B cell (primary cell): ENCODE data around the gene RASSF8. TPM values are rescaled to one million over a fixed set of nuclear protein-coding genes. Genes with fewer than 3 reads are reported as not detected.

ENCODE experiments used
- ATAC-seq: fragments of 200-7000 bp; cut with Tn5 transposase; one replicate; pipeline ENCODE4 v1.10.0; 2021; ENCODE audit warnings: low read depth, mild to moderate bottlenecking, moderate number of reproducible peaks, moderate library complexity
- CTCF ChIA-PET: fragments of 350-600 bp; sonication (Branson Sonifier 250); formaldehyde crosslinking; loops from one replicate; lab custom pipeline; 2021; ENCODE audit warnings: antibody characterized with exemption, inconsistent platforms; lab: Charles Lee
- POLR2A ChIA-PET: fragments of 350-600 bp; sonication (Branson Sonifier 250); formaldehyde crosslinking; loops from one replicate; lab custom pipeline; 2021; ENCODE audit warnings: antibody characterized with exemption; lab: Charles Lee
- DNase-seq: peaks from one replicate; pipeline ENCODE4 v3.0.0; 2013
- H2AFZ ChIP-seq: 2 replicates; pipeline ENCODE4 v1.6.1; 2012; ENCODE audit warnings: mild to moderate bottlenecking, low read depth, low read length; ENCODE audit not compliant: insufficient read depth, poor library complexity, severe bottlenecking
- H3K27ac ChIP-seq, 2 donors: 1 replicate in 1 of 2; 2 replicates in 1 of 2; pipeline ENCODE4 v1.5.1; 2012 to 2013; ENCODE audit warnings: low read length in 2 of 2, mild to moderate bottlenecking in 2 of 2, moderate library complexity in 1 of 2
- H3K27me3 ChIP-seq, 4 experiments: fragments of 200-600 bp in 1 of 4; sonication (generic) in 1 of 4; replicated peaks in 1 of 4; 1 replicate in 2 of 4; 2 replicates in 2 of 4; pipeline versions ENCODE4 v1.6.1 to v1.7.0; 2013 to 2016; ENCODE audit warnings: low read length in 3 of 4, mild to moderate bottlenecking in 2 of 4, mixed read lengths in 1 of 4, moderate library complexity in 1 of 4; ENCODE audit not compliant: insufficient read depth in 4 of 4, control insufficient read depth in 3 of 4; ENCODE audit errors: control extremely low read depth in 1 of 4
- H3K36me3 ChIP-seq, 2 experiments: replicated peaks in 1 of 2; 1 replicate in 1 of 2; 2 replicates in 1 of 2; pipeline versions ENCODE4 v1.6.1 to v1.7.1; 2013; ENCODE audit warnings: low read length in 1 of 2; ENCODE audit not compliant: insufficient read depth in 2 of 2, control insufficient read depth in 1 of 2; ENCODE audit errors: control extremely low read depth in 1 of 2, extremely low read depth in 1 of 2
- H3K4me1 ChIP-seq, 2 donors: fragments of 200-600 bp in 1 of 2; sonication (generic) in 1 of 2; 1 replicate in 1 of 2; 2 replicates in 1 of 2; pipeline versions ENCODE4 v1.5.1 to v1.6.1; 2013 to 2017; ENCODE audit warnings: low read length in 2 of 2; ENCODE audit not compliant: control insufficient read depth in 2 of 2, insufficient read depth in 2 of 2
- H3K4me2 ChIP-seq: replicated peaks from 2 replicates; pipeline ENCODE3; 2012; ENCODE audit warnings: mild to moderate bottlenecking, low read depth, low read length; ENCODE audit not compliant: poor library complexity, severe bottlenecking
- H3K4me3 ChIP-seq, 5 experiments: fragments of 200-600 bp in 1 of 5; sonication (generic) in 1 of 5; 1 replicate in 3 of 5; 2 replicates in 2 of 5; pipeline versions ENCODE4 v1.5.1 to v1.7.0; 2011 to 2016; ENCODE audit warnings: low read length in 4 of 5, mild to moderate bottlenecking in 4 of 5, low read depth in 2 of 5, control low read depth in 1 of 5, moderate library complexity in 1 of 5; ENCODE audit not compliant: insufficient read depth in 1 of 5; ENCODE audit errors: control extremely low read depth in 1 of 5, extremely low read depth in 1 of 5
- H3K79me2 ChIP-seq: fragments of 200-600 bp; sonication (generic); one replicate; pipeline ENCODE4 v1.6.0; 2016; ENCODE audit warnings: low read length; ENCODE audit not compliant: control insufficient read depth, insufficient read depth
- H3K9ac ChIP-seq: fragments of 200-600 bp; sonication (generic); 2 replicates; pipeline ENCODE4 v1.6.1; 2017; ENCODE audit warnings: mild to moderate bottlenecking, low read length, moderate library complexity
- H3K9me3 ChIP-seq, 3 donors: one replicate each; pipeline versions ENCODE4 v1.6.1 to v1.7.1; 2013; ENCODE audit warnings: low read length in 2 of 3; ENCODE audit not compliant: control insufficient read depth in 2 of 3, insufficient read depth in 1 of 3; ENCODE audit errors: control extremely low read depth in 1 of 3
- H4K20me1 ChIP-seq: 2 replicates; pipeline ENCODE4 v1.6.0; 2012; ENCODE audit warnings: mild to moderate bottlenecking, low read length; ENCODE audit not compliant: insufficient read depth, control insufficient read depth, poor library complexity, severe bottlenecking
- H3K27ac Mint-ChIP-seq: one replicate; pipeline ENCODE4 v1.8.0; 2021; ENCODE audit warnings: mixed read lengths
- H3K27me3 Mint-ChIP-seq: one replicate; pipeline ENCODE4 v1.8.0; 2021; ENCODE audit warnings: mixed read lengths
- H3K4me1 Mint-ChIP-seq: one replicate; pipeline ENCODE4 v1.8.0; 2021; ENCODE audit warnings: mixed read lengths
- H3K4me3 Mint-ChIP-seq: one replicate; pipeline ENCODE4 v1.8.0; 2021; ENCODE audit warnings: mixed read lengths
- H3K9me3 Mint-ChIP-seq: one replicate; pipeline ENCODE4 v1.8.0; 2022; ENCODE audit warnings: mixed read lengths; ENCODE audit not compliant: insufficient read depth
- EZH2 ChIP-seq: IDR thresholded peaks from 2 replicates; pipeline ENCODE4 v1.6.1; 2012; ENCODE audit warnings: borderline replicate concordance, low read depth, mild to moderate bottlenecking, moderate library complexity, low read length; ENCODE audit not compliant: insufficient read depth, poor library complexity, severe bottlenecking
- WGBS: methylation state at CpG from one replicate; pipeline ENCODE4 v1.1.5; 2013; ENCODE audit warnings: missing lambda C conversion rate; ENCODE audit not compliant: insufficient coverage; 5-methylcytosine and 5-hydroxymethylcytosine counted together
- intact Hi-C: fragments of 100-400 bp; cut with micrococcal nuclease; formaldehyde crosslinking; loops from one replicate; pipeline ENCODE4 v1.10.0; 2022
- polyA plus RNA-seq: library from polyadenylated mRNA; depleted of rRNA; stranded (reverse); fragments of >200 nt; gene quantifications from 2 replicates; pipeline ENCODE4 v1.2.3, GENCODE V29; 2012
- total RNA-seq, 2 donors: library from RNA; stranded (reverse); fragments of 120-200 nt in 1 of 2; gene quantifications; 1 replicate in 1 of 2; 2 replicates in 1 of 2; pipeline versions ENCODE4 v1.2.3 to v1.2.4, GENCODE V29; 2013 to 2022
- TF ChIP-seq, protein P1 (sequence below): fragments of 200-600 bp; IDR thresholded peaks from one replicate; pipeline ENCODE4 v1.8.0; 2022; ENCODE audit warnings: antibody characterized with exemption, mild to moderate bottlenecking

Gene RASSF8
- total and polyA plus RNA-seq, 2 donors (not counting 1 experiment from before 2014, with no cell fraction given): 0.01 to 0.49 TPM

DNA sequence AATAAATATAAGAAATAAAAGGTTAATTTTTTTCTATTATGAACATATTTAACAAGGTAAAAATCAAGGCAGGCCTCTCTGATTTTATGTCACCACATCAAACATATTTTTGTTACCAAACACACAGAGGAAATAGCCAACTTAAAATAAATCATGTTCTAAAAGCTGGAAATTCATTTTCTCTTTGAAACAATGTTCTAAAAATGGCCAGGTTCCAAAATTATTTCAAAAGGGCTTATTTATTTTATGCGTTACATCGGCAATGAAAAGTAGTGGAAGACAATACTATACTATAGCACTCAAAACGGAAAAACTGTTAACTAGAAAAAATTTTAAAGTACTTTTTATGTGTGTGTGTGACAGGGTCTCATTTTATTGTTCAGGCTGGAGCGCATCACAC, 24.0 kb upstream of the RASSF8 start:
- no peak overlapping the region for H3K4me3 ChIP-seq
- CTCF ChIA-PET: no interaction called here

DNA sequence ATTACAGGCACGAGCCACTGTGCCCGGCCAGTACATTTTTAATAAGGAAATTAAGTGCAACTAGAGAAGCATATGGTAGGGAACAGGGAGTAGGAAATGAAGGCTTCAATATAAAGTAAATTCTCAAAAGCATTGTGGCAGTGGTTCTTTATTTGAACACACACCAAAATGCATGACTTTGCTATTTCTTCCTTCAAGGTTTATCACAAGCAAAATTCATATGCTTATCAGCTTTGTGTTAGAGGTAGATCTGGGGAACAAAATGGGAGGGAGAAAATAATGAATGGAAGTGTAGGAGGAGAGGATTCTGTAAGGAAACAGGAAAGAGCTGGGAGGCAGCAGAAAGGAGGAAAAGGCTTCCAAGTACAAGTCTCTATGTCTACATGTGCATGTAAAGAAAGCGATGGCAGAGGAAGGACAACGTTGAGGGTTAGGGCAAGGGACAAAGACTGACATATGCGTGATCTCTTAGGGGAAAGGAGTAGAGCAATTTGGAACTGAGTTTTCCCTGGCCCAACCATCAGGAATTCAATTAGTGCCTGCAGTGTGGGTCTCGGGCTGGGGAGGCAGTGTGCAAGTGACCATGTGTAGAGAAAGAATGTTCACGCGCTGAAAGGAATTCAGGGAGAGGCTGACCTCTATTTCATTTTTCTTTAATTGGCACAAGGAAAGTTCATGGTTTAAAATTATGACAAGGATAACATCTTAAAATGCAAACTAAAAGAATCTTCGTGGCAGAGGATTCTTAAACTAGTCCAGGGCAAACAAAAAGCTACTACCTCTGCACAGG, 22.9 kb upstream of the RASSF8 start:
- Mint-ChIP-seq H3K4me3 (no peak overlapping the region), H3K27ac (no peak overlapping the region)
- CTCF ChIA-PET: no interaction called here

More for the DNA sequence above, 24.0 kb upstream of the RASSF8 start:
- TF ChIP-seq EZH2: no peak
- TF ChIP-seq, protein P1, sequence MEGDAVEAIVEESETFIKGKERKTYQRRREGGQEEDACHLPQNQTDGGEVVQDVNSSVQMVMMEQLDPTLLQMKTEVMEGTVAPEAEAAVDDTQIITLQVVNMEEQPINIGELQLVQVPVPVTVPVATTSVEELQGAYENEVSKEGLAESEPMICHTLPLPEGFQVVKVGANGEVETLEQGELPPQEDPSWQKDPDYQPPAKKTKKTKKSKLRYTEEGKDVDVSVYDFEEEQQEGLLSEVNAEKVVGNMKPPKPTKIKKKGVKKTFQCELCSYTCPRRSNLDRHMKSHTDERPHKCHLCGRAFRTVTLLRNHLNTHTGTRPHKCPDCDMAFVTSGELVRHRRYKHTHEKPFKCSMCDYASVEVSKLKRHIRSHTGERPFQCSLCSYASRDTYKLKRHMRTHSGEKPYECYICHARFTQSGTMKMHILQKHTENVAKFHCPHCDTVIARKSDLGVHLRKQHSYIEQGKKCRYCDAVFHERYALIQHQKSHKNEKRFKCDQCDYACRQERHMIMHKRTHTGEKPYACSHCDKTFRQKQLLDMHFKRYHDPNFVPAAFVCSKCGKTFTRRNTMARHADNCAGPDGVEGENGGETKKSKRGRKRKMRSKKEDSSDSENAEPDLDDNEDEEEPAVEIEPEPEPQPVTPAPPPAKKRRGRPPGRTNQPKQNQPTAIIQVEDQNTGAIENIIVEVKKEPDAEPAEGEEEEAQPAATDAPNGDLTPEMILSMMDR: no peak
- Mint-ChIP-seq H3K4me1 (peaks cover 7% of the 10 kb centered on the region), H3K9me3 (no peaks in the 10 kb centered on the region), H3K4me3 (no peak overlapping the region), H3K27ac (no peak overlapping the region), H3K27me3 (peaks cover 12% of the 10 kb centered on the region)
- Histone ChIP-seq H3K27ac (no peak overlapping the region), H3K36me3 (no peaks in the 10 kb centered on the region), H3K4me2 (no peak overlapping the region), H3K4me1 (no peaks in the 10 kb centered on the region), H3K27me3 (no peaks in the 10 kb centered on the region), H3K79me2 (no peaks in the 10 kb centered on the region), H4K20me1 (no peaks in the 10 kb centered on the region), H2AFZ (no peak overlapping the region), H3K9me3 (no peaks in the 10 kb centered on the region), H3K9ac (no peak overlapping the region)
- no peak for DNase-seq
- intact Hi-C loops: no loop called here
- no CpG with 5 or more reads among the region's 4 CpGs for WGBS
- ATAC-seq: no peak
- POLR2A ChIA-PET: no interaction called here

More for the DNA sequence above, 22.9 kb upstream of the RASSF8 start:
- H3K4me1 Mint-ChIP-seq: peaks cover 7% of the 10 kb centered on the region
- no peaks in the 10 kb centered on the region for H3K27me3 ChIP-seq
- no peaks in the 10 kb centered on the region for H3K9me3 Mint-ChIP-seq
- WGBS: 76% methylated on average over 3 of the region's 9 CpGs
- no peaks in the 10 kb centered on the region for H3K4me1 ChIP-seq
- H3K27me3 Mint-ChIP-seq: peaks cover 8% of the 10 kb centered on the region
- H3K36me3 ChIP-seq: no peaks in the 10 kb centered on the region
- H3K79me2 ChIP-seq: no peaks in the 10 kb centered on the region
- ATAC-seq (no peak), DNase-seq (no peak)
- no peak overlapping the region for H3K9ac ChIP-seq
- no peak overlapping the region for H3K27ac ChIP-seq
- H3K9me3 ChIP-seq: no peaks in the 10 kb centered on the region
- H3K4me3 ChIP-seq: no peak overlapping the region
- H3K4me2 ChIP-seq: no peak overlapping the region
- H4K20me1 ChIP-seq: no peaks in the 10 kb centered on the region
- no peak overlapping the region for H2AFZ ChIP-seq
- TF ChIP-seq EZH2: no peak
- TF ChIP-seq, protein P1: no peak
- POLR2A ChIA-PET: no interaction called here
- intact Hi-C loops: no loop called here
